ENCODE data around the gene GAL3ST2.
"Not testable (repeated sequence)": the region's sequence is repeated elsewhere in the genome, so short reads cannot be mapped to it uniquely, and the experiment has no call there.

The GAL3ST2 gene

DNA sequence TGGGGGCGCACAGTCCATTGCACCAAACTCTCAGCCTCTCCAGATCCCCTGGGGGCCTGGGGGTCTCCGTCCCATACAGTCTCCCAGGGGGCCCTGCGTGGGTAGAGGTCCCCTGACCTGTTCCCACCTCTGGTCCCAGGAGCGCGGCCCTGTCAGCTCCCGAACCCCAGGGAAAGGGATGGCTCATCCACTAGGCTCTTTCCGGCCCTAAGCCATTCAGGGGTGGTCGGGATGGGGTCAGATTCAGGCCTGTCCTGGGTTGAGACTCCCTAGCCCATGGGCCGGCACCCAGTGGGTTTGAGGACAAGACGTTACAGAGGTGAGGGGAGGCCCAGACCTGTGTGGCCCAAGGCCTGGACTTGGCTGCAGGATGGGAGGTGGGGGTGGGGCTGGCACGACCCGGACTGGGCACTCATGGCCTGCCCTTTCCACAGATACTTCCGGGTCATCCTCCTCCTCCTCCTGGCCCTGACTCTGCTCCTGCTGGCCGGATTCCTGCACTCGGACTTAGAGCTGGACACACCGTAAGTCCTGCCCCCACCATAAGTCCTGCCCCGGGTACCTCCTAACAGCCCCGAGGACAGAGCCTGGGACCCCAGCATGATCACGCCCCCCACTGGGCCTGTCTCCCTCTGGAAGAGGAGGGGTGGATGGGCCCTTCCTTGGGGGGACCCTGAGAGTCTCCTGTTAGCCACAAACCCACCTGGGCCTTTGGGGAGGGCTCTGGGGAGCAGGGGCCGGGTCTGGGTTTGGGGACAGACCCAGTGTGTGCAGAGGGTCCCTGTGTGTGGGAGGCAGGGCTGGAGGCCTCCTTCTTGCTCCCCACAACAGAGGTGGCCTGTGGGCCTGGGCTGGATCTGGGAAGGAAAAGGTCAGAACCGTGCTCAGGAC is 22.3 kb downstream of the GAL3ST2 start:
- no peak overlapping the region for H3K4me3 ChIP-seq (ENCODE audit: low read length)
- peaks cover 3% of the 10 kb centered on the region for H3K4me1 ChIP-seq (ENCODE audit: control insufficient read depth, insufficient read depth, low read length)
- H3K36me3 ChIP-seq (ENCODE audit: control insufficient read depth, insufficient read depth, low read length, severe bottlenecking), result no peaks in the 10 kb centered on the region
- no peak for DNase-seq (ENCODE audit: low read depth)
- H3K9me3 ChIP-seq (ENCODE audit: control insufficient read depth, low read length), result no peaks in the 10 kb centered on the region
- no peak overlapping the region for H3K9ac ChIP-seq (ENCODE audit: low read length)
- H3K27me3 ChIP-seq (replicated peaks; ENCODE audit: control insufficient read depth, insufficient read depth, low read length), result peaks cover 43% of the 10 kb centered on the region

DNA sequence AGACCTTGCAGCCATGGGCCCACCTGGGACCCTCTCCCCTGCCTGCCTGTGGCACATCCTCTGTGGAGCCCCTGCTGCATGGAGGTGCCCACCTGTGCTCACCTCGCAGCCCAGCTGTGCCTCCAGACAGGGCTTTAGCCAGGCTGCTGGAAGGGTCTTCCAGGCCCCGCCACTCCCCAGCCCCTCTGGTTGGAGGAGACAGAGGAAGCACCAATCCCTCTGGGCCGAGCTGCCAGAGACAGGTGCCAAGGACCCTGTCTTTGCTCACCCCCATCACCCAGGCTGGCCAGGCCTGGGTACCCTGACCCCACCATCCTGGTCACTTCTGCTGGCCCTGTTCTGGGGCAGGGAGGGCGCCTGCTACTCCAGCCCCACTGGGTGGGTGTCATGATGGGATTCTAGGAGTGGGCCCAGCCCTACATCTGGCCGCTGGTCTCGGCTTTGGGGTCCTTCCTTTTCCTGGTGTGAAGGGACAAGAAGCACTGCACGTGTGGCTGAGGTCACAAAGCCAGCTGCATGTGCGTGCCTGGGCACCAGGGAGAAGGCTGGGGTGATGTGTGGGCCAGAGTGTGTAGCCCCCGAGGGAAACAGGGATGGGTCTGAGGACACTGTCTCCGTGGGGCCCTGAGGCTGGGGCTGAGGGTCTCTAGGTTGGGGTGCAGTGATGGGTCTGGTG is 23.0 kb downstream of the GAL3ST2 start:
- peaks cover 49% of the 10 kb centered on the region for H3K27me3 ChIP-seq (replicated peaks; ENCODE audit: control insufficient read depth, insufficient read depth, low read length)
- H3K36me3 ChIP-seq (ENCODE audit: control insufficient read depth, insufficient read depth, low read length, severe bottlenecking), result no peaks in the 10 kb centered on the region
- H3K4me1 ChIP-seq (ENCODE audit: control insufficient read depth, insufficient read depth, low read length), result peaks cover 3% of the 10 kb centered on the region
- H3K9ac ChIP-seq (ENCODE audit: low read length), result no peak overlapping the region
- H3K4me3 ChIP-seq (ENCODE audit: low read length), result no peak overlapping the region
- DNase-seq (ENCODE audit: low read depth), result no peak
- no peaks in the 10 kb centered on the region for H3K9me3 ChIP-seq (ENCODE audit: control insufficient read depth, low read length)

DNA sequence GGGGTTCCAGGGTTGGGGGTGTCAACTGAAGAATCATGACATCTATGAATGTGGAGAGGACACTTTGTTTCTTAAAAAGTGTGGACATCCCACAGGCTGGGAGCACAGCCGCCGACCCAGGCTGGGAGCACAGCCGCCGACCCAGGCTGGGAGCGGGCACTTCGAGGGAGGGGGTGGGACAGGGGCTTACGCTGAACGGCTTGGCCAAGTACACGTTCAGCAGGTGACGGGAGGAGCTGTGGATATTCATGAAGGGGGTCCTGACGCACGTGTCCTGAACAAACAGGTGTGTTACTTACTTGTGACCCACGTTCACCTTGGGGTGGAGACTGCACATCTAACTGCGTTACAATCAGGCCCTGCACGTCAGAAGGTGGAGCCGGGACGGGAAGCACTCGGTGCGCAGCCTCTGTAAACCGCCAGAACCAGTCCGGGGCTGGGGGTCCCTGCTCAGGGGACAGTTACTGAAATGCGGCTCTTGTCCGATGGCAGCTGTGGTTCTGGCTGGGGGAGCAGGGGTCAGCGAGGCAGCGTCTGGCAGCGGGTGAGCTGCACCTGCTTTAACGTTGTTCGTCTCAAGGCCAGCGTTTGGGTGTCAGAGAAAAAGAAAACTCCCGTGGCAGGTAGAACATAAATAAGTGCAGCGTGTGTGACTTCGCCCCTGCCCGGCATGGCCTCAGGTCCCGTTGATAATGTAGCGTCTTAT is 23.7 kb downstream of the GAL3ST2 start:
- not testable (repeated sequence) for H3K4me3 ChIP-seq (ENCODE audit: low read length); H3K36me3 ChIP-seq (ENCODE audit: control insufficient read depth, insufficient read depth, low read length, severe bottlenecking); DNase-seq (ENCODE audit: low read depth); H3K4me1 ChIP-seq (ENCODE audit: control insufficient read depth, insufficient read depth, low read length); H3K9me3 ChIP-seq (ENCODE audit: control insufficient read depth, low read length); H3K9ac ChIP-seq (ENCODE audit: low read length)
- H3K27me3 ChIP-seq (replicated peaks; ENCODE audit: control insufficient read depth, insufficient read depth, low read length), result peaks cover 46% of the 10 kb centered on the region

GRCh38 chr2:241801611-241802420 is 25.2 kb downstream of the GAL3ST2 start:
- Histone ChIP-seq H3K9me3 (ENCODE audit: control insufficient read depth, low read length) (no peaks in the 10 kb centered on the region), H3K36me3 (ENCODE audit: control insufficient read depth, insufficient read depth, low read length, severe bottlenecking) (no peaks in the 10 kb centered on the region), H3K4me1 (ENCODE audit: control insufficient read depth, insufficient read depth, low read length) (peaks cover 3% of the 10 kb centered on the region), H3K9ac (ENCODE audit: low read length) (no peak overlapping the region), H3K4me3 (ENCODE audit: low read length) (no peak overlapping the region), H3K27me3 (replicated peaks; ENCODE audit: control insufficient read depth, insufficient read depth, low read length) (peaks cover 32% of the 10 kb centered on the region)
- DNase-seq (ENCODE audit: low read depth), result no peak

GRCh38 chr2:241802421-241803318 is 26.0 kb downstream of the GAL3ST2 start:
- Histone ChIP-seq H3K9me3 (ENCODE audit: control insufficient read depth, low read length) (no peaks in the 10 kb centered on the region), H3K36me3 (ENCODE audit: control insufficient read depth, insufficient read depth, low read length, severe bottlenecking) (no peaks in the 10 kb centered on the region), H3K4me3 (ENCODE audit: low read length) (no peak overlapping the region), H3K27me3 (replicated peaks; ENCODE audit: control insufficient read depth, insufficient read depth, low read length) (peaks cover 25% of the 10 kb centered on the region), H3K9ac (ENCODE audit: low read length) (no peak overlapping the region), H3K4me1 (ENCODE audit: control insufficient read depth, insufficient read depth, low read length) (peaks cover 3% of the 10 kb centered on the region)
- no peak for DNase-seq (ENCODE audit: low read depth)

DNA sequence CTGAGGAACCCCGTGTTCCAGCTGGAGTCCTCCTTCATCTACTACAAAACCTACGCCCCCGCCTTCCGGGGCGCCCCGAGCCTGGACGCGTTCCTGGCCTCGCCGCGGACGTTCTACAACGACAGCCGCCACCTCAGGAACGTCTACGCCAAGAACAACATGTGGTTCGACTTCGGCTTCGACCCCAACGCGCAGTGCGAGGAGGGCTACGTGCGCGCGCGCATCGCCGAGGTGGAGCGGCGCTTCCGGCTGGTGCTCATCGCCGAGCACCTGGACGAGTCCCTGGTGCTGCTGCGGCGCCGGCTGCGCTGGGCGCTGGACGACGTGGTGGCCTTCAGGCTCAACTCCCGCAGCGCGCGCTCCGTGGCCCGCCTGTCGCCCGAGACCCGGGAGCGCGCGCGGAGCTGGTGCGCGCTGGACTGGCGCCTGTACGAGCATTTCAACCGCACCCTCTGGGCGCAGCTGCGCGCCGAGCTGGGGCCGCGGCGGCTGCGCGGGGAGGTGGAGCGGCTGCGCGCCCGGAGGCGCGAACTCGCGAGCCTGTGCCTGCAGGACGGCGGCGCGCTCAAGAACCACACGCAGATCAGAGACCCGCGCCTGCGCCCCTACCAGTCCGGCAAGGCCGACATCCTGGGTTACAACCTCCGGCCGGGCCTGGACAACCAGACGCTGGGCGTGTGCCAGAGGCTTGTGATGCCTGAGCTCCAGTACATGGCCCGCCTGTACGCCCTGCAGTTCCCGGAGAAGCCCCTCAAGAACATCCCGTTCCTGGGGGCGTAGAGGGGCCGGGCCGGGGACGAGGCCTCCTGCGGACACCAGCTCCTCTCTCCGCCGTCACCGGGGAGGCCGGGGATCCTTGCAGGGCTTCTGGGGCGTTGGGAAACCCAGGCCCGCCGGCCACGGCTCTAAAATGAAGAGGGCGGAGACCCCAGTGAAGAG is 27.0 kb downstream of the GAL3ST2 start:
- Histone ChIP-seq H3K27me3 (replicated peaks; ENCODE audit: control insufficient read depth, insufficient read depth, low read length) (peaks cover 23% of the 10 kb centered on the region), H3K9me3 (ENCODE audit: control insufficient read depth, low read length) (no peaks in the 10 kb centered on the region), H3K4me1 (ENCODE audit: control insufficient read depth, insufficient read depth, low read length) (peaks cover 3% of the 10 kb centered on the region), H3K36me3 (ENCODE audit: control insufficient read depth, insufficient read depth, low read length, severe bottlenecking) (no peaks in the 10 kb centered on the region), H3K9ac (ENCODE audit: low read length) (no peak overlapping the region), H3K4me3 (ENCODE audit: low read length) (peak overlapping the region; percentile 73)
- DNase-seq (ENCODE audit: low read depth), result peak; percentile 69

- Histone ChIP-seq H3K4me1 (ENCODE audit: control insufficient read depth, insufficient read depth, low read length) (peaks cover 3% of the 10 kb centered on the region), H3K9me3 (ENCODE audit: control insufficient read depth, low read length) (no peaks in the 10 kb centered on the region), H3K36me3 (ENCODE audit: control insufficient read depth, insufficient read depth, low read length, severe bottlenecking) (no peaks in the 10 kb centered on the region), H3K4me3 (ENCODE audit: low read length) (no peak overlapping the region), H3K27me3 (replicated peaks; ENCODE audit: control insufficient read depth, insufficient read depth, low read length) (peaks cover 32% of the 10 kb centered on the region), H3K9ac (ENCODE audit: low read length) (no peak overlapping the region)
- peak; percentile 17 for DNase-seq (ENCODE audit: low read depth)
Measured at GRCh38 chr2:241804326-241805229, 28.0 kb downstream of the GAL3ST2 start.

- H3K4me3 ChIP-seq (ENCODE audit: low read length), result not testable (repeated sequence)
Measured at GRCh38 chr2:241806217-241806616, 29.6 kb downstream of the GAL3ST2 start.

More at GRCh38 chr2:241806217-241806616, 29.6 kb downstream of the GAL3ST2 start:
- DNase-seq (ENCODE audit: low read depth); H3K36me3 ChIP-seq (ENCODE audit: control insufficient read depth, insufficient read depth, low read length, severe bottlenecking); H3K9ac ChIP-seq (ENCODE audit: low read length); H3K4me1 ChIP-seq (ENCODE audit: control insufficient read depth, insufficient read depth, low read length); H3K9me3 ChIP-seq (ENCODE audit: control insufficient read depth, low read length): not testable (repeated sequence)
- H3K27me3 ChIP-seq (replicated peaks; ENCODE audit: control insufficient read depth, insufficient read depth, low read length), result peaks cover 35% of the 10 kb centered on the region

Measured in adipocyte (in vitro differentiated cells).